Measurements from ENCODE around the gene ITGA5. TPM values are rescaled to one million over a fixed set of nuclear protein-coding genes. Genes with fewer than 3 reads are reported as not detected.

ITGA5 gene
- total RNA-seq, 1 experiment from 2014 or later, result 75.8 TPM

DNA sequence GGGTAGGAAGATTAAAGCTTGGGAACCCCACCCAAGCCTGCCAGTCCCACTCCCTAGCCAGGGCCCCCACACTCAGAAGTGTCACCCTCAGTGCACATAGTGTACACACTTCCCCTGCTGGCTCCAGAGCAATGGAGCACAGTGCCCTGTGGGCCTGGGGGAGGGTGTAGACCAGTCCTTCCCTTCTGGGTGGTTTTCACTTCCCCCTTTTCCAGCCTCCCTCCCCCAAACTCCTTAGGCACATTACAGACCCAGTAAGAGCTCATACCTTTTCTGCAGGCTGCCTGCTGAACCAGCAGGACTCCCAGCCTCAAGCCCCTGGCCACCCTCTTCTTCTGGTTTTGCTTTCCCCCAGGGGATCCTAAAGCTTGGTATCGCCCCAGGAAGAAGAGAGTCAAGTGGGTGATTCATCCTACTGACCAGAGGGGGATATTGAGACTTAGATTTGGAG lies 34.5 kb downstream of the ITGA5 start, which contains the start of gene ZNF385A:
TSS of gene ZNF385A (minus strand) at position 143 of the 451 bp plus-strand sequence. CDS start 219 bp downstream, outside the sequence.
- H3K27ac ChIP-seq (ENCODE audit: low read length), result no peak within 1 kb of the TSS
- ChIA-PET POLR2A (no interaction called here), CTCF (interaction anchor here (0.7 to 1.6 kb wide), 2 partner anchors 14 to 15 kb away, joined by 3 to 4 read pairs; no protein-coding TSS in a partner anchor)
- intact Hi-C loops (cut with micrococcal nuclease; ENCODE audit: unreplicated experiment), result no loop called here
- no peaks in the 10 kb centered on the region for H3K27me3 ChIP-seq (ENCODE audit: control insufficient read depth, insufficient read depth, low read length)
- H3K4me1 ChIP-seq (ENCODE audit: control insufficient read depth, insufficient read depth, low read length), result no peaks in the 10 kb centered on the region; the same call in 1 of the 2 replicates
- in situ Hi-C loops (cut with HindIII; ENCODE audit: low pct_unique_long_range_greater_than_20kb, low sequenced_read_pairs), result no loop called here
- ATAC-seq, result no peak
- no TSS peak for BruUV-seq (replicated peaks)
- DNase-seq (ENCODE audit: low read depth, low spot score), result no peak
- no peak within 1 kb of the TSS for H3K4me3 ChIP-seq (ENCODE audit: low read depth in 2 of 2, low read length in 2 of 2)
- no peaks in the 10 kb centered on the region for H3K9me3 ChIP-seq (ENCODE audit: control insufficient read depth, insufficient read depth, low read depth, low read length)
- no peaks in the 10 kb centered on the region for H3K36me3 ChIP-seq (ENCODE audit: control insufficient read depth, insufficient read depth, low read length)
- TF ChIP-seq POLR2AphosphoS5 (IDR thresholded peaks at IDR 0.05; ENCODE audit: low read depth, low read length), result no peak
- TF ChIP-seq REST (IDR thresholded peaks at IDR 0.05; ENCODE audit: insufficient read depth in 1 of 2, low read depth in 2 of 2, low read length in 1 of 2), result no peak
- TF ChIP-seq SIN3A (IDR thresholded peaks at IDR 0.05; ENCODE audit: borderline replicate concordance, insufficient read depth, low read depth, low read length), result no peak
- no peak for TF ChIP-seq TCF7L2 (IDR thresholded peaks at IDR 0.05; ENCODE audit: low read depth, low read length)
- TF ChIP-seq CTCF (IDR thresholded peaks at IDR 0.05), result no peak

GRCh38 chr12:54383041-54383609 lies 35.9 kb downstream of the ITGA5 start:
- ChIA-PET CTCF (no interaction called here), POLR2A (interaction anchor here (0.6 kb wide), 1 partner anchor 57 kb away, joined by 5 read pairs; no protein-coding TSS in a partner anchor)
- intact Hi-C loops (cut with micrococcal nuclease; ENCODE audit: unreplicated experiment), result no loop called here
- TF ChIP-seq POLR2AphosphoS5 (IDR thresholded peaks at IDR 0.05; ENCODE audit: low read depth, low read length) (no peak), SIN3A (IDR thresholded peaks at IDR 0.05; ENCODE audit: borderline replicate concordance, insufficient read depth, low read depth, low read length) (no peak), TCF7L2 (IDR thresholded peaks at IDR 0.05; ENCODE audit: low read depth, low read length) (no peak), CTCF (IDR thresholded peaks at IDR 0.05) (no peak), REST (IDR thresholded peaks at IDR 0.05; ENCODE audit: insufficient read depth in 1 of 2, low read depth in 2 of 2, low read length in 1 of 2) (no peak)
- BruUV-seq (replicated peaks), result no TSS peak
- in situ Hi-C loops (cut with HindIII; ENCODE audit: low pct_unique_long_range_greater_than_20kb, low sequenced_read_pairs), result no loop called here
- no peak overlapping the region for H3K4me3 ChIP-seq (ENCODE audit: low read depth in 2 of 2, low read length in 2 of 2)
- H3K4me1 ChIP-seq (ENCODE audit: control insufficient read depth, insufficient read depth, low read length), result peaks cover 2% of the 10 kb centered on the region; the same call in 1 of the 2 replicates
- no peaks in the 10 kb centered on the region for H3K27me3 ChIP-seq (ENCODE audit: control insufficient read depth, insufficient read depth, low read length)
- no peak for ATAC-seq
- no peak overlapping the region for H3K27ac ChIP-seq (ENCODE audit: low read length)
- H3K9me3 ChIP-seq (ENCODE audit: control insufficient read depth, insufficient read depth, low read depth, low read length), result no peaks in the 10 kb centered on the region
- no peaks in the 10 kb centered on the region for H3K36me3 ChIP-seq (ENCODE audit: control insufficient read depth, insufficient read depth, low read length)
- DNase-seq (ENCODE audit: low read depth, low spot score), result peak; percentile 79

Data from Panc1 (cell line).